GM21526 (cell line): ENCODE results near the gene ELMO3.

Experiments
- ATAC-seq: cut with Tn5 transposase; IDR thresholded peaks from one replicate; pipeline ENCODE4 v1.9.1; 2021; ENCODE audit warnings: moderate library complexity; ENCODE audit not compliant: unreplicated experiment, low FRiP score

ELMO3 gene

GRCh38 chr16:67163164-67163998 is 35.5 kb upstream of the ELMO3 start:
- ATAC-seq, result no peak

GRCh38 chr16:67163999-67164558 is 34.9 kb upstream of the ELMO3 start:
- no peak for ATAC-seq

GRCh38 chr16:67164599-67165061 is 34.3 kb upstream of the ELMO3 start, which contains the start of gene HSF4:
Gene HSF4, plus strand, starts transcription at chr16:67164745. Its CDS starts 67 bp downstream, at chr16:67164812.
- no peak for ATAC-seq

- no peak for ATAC-seq
These were observed 33.5 kb upstream of the ELMO3 start for GRCh38 chr16:67165121-67166078.

- ATAC-seq, result no peak
These were observed 32.8 kb upstream of the ELMO3 start for GRCh38 chr16:67166110-67166547.

- no peak for ATAC-seq
These were observed 32.2 kb upstream of the ELMO3 start for GRCh38 chr16:67166598-67167168.

GRCh38 chr16:67167588-67167987 is 31.3 kb upstream of the ELMO3 start:
- no peak for ATAC-seq

- ATAC-seq, result no peak
These were observed 29.9 kb upstream of the ELMO3 start for GRCh38 chr16:67169011-67169451.

GRCh38 chr16:67169642-67170167 is 29.2 kb upstream of the ELMO3 start:
- no peak for ATAC-seq

GRCh38 chr16:67170168-67170948 is 28.6 kb upstream of the ELMO3 start, which contains the start of gene NOL3:
Gene NOL3, plus strand, starts transcription at chr16:67170538.
- no peak for ATAC-seq

- no peak for ATAC-seq
These were observed 27.8 kb upstream of the ELMO3 start for GRCh38 chr16:67170949-67171649.

- no peak for ATAC-seq
These were observed 25.6 kb upstream of the ELMO3 start for GRCh38 chr16:67173323-67173722.

- ATAC-seq, result no peak
These were observed 24.9 kb upstream of the ELMO3 start for GRCh38 chr16:67173808-67174705.

- no peak for ATAC-seq
These were observed 24.2 kb upstream of the ELMO3 start for GRCh38 chr16:67174706-67175231.

- no peak for ATAC-seq
These were observed 22.3 kb upstream of the ELMO3 start for GRCh38 chr16:67176662-67177061.

GRCh38 chr16:67177743-67178699 is 20.9 kb upstream of the ELMO3 start:
- no peak for ATAC-seq
